ENCODE results near the gene AKNA. TPM values are rescaled to one million over a fixed set of nuclear protein-coding genes. Genes with fewer than 3 reads are reported as not detected.

Gene AKNA
- total RNA-seq, 1 experiment from 2014 or later: 3.1 TPM

DNA sequence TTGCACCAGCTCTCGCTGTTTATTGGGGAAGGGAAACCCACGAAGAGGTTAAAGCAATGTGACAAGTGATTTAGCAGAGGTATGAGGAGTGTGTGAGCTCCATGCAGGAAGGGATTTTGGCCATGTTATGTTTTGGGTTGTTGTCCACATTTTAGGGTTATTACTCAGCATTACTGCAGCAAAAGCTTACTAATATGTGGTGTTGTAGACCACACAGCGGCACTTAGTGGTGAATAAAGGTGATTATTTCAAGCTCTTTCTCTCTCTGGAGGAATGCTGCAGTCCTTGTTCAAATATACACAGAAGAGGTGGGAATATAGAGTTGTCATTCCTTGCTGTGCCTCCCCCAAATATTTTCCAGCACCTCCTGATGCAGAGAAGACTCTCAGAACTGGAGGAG is 29.7 kb upstream of the AKNA start:
- peak; percentile 37 for DNase-seq (ENCODE audit: low spot score)

GRCh38 chr9:114416906-114417305 is 29.1 kb upstream of the AKNA start:
- DNase-seq (ENCODE audit: low spot score): no peak

- no peak for DNase-seq (ENCODE audit: low spot score)
Measured at GRCh38 chr9:114416290-114416689, 28.5 kb upstream of the AKNA start.

DNA sequence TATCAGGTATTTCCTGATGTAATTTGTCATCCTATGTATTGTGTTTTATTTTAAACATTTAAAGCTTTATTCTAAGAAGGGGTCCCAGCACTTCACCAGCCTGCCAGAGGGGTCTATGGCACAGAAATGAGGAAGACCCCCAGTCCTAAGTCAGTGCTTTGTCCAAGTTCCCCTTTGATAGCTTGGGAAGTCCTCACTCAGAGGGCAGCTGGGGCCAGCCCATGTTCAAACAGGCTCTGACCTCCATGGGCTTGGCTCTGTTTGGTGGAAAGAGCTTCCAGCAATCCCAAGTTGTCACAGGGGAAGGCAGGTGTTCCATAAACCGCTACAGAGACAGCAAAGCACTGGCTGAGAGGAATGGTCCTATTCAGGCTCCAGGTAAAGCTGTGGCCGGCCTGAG is 26.6 kb upstream of the AKNA start:
- DNase-seq (ENCODE audit: low spot score): no peak

DNA sequence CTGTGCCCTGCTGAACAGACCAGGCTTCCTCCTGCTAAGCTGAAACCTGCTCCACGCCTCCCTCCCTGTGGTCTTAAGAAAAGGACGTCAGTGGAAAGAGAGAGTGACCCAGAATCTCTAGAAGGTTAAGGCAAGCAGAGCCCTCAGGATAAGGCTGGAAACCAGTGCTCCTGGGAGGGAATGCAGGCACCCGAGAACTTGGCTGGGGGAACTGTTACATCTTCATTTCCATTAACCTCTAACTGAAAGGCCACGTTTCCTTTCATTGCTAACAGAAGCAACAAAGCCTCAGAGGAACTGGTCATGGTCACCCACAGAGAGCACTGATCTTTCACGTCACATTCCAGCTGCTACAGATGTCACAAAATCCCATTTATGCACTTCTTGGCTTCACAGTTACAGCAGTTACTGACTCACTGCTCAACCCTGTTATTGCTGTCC is 26.1 kb upstream of the AKNA start:
- DNase-seq (ENCODE audit: low spot score): no peak

GRCh38 chr9:114412048-114412683 is 24.4 kb upstream of the AKNA start:
- no peak for DNase-seq (ENCODE audit: low spot score)

DNA sequence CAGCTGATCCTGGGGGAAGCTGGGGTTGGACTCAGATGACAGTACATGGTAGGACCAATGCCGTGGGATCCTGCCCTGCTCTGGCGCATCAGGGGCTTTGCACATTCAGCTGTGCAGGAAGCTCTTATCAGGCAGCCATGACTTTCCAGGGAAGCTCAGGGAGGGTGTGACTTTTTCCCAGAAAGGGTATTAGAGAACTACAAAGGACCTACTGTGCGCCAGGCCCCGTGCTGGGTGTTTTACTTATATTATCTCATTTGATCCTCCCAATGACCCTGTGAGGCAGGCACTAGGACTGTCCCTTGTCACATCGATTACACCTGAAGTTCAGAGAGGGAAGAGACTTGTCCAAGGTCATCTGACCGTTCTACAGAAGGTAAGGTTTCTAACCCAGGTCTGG is 23.7 kb upstream of the AKNA start:
- DNase-seq (ENCODE audit: low spot score): no peak

DNA sequence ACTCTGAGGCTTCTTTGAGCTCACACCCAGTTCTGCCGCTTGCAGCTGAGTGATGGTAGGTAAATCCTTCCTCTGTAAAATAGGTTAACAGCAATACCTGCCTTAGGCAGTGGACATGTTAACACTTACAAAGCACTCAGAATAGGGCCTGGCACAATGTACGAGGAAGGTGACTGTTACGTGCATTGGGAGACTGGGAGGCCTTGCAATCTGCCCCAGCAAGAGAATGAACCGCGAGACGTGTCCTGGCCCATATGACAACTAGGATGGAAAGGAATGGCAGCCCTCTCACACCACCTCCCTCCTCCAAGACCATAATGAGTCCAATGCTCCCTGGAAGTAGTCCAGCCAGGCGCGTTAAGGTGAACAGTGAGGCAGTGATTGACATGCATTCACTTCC is 23.1 kb upstream of the AKNA start:
- DNase-seq (ENCODE audit: low spot score): no peak

GRCh38 chr9:114409842-114410241 is 22.1 kb upstream of the AKNA start:
- no peak for DNase-seq (ENCODE audit: low spot score)

GRCh38 chr9:114409103-114409780 is 21.5 kb upstream of the AKNA start:
- peak; percentile 59 for DNase-seq (ENCODE audit: low spot score)

DNA sequence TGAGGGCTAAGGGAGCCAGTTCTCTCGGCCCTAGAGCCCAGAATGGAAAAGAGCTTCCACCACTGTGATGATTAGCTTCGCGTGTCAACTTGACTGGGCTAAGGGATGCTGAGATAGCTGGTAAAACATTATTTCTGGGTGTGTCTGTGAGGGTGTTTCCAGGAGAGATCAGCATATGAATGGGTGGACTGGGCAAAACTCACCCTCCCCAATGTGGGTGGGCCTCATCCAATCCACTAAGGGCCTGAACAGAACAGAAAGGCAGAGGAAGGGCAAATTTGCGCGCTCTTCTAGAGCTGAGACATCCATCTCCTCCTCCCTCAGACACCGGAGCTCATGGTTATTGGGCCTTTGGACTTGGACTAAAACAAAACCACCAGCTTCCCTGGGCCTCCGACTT is 20.9 kb upstream of the AKNA start:
- DNase-seq (ENCODE audit: low spot score): no peak

- no peak for DNase-seq (ENCODE audit: low spot score)
Measured at GRCh38 chr9:114407889-114408288, 20.1 kb upstream of the AKNA start.

DNA sequence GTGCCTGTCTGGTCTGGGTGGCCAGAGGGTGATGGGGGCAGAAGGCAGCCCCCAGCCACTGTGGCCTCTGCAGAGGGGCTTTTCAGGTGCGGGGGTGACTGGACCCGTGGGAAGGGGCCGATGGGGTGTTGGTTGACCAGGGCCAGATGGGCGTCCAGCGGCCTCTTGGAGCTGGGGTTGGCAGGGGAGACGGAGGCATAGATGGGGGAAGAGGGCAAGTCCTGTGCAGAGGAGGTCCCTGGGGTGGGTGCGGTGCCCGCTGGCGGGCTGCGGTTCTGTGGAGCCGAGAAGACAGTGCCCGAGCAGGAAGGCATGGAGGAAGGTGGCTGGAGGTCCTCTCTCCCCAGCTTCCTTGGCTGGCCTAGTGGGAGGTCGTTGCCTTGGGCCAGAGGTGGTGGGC is 18.7 kb upstream of the AKNA start:
- DNase-seq (ENCODE audit: low spot score): no peak

- DNase-seq (ENCODE audit: low spot score): peak; percentile 73
Measured at GRCh38 chr9:114405294-114406034, 17.7 kb upstream of the AKNA start.

- no peak for DNase-seq (ENCODE audit: low spot score)
Measured at GRCh38 chr9:114404531-114404930, 16.7 kb upstream of the AKNA start.

GRCh38 chr9:114403153-114403756 is 15.5 kb upstream of the AKNA start:
- DNase-seq (ENCODE audit: low spot score): no peak

DNA sequence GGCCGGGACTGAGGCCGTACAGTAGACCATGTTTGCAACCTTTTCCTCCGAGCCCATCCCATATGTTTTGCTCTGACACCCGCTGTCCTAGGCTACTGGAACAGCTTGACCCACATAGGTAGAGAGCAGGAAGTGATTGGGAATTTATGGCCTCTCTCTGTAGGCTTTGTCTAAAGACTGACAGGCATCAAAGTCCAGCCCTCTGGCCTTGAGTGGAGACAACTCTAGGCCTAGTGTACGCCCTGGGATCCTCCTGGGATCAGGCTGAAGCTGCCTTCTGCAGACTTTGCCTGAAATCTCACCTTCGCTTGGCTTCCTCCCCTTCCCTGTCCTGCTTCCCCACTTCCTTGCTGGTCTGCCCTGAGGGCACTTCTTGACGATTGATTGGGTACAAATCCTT is 13.6 kb upstream of the AKNA start:
- no peak for DNase-seq (ENCODE audit: low spot score)

DNA sequence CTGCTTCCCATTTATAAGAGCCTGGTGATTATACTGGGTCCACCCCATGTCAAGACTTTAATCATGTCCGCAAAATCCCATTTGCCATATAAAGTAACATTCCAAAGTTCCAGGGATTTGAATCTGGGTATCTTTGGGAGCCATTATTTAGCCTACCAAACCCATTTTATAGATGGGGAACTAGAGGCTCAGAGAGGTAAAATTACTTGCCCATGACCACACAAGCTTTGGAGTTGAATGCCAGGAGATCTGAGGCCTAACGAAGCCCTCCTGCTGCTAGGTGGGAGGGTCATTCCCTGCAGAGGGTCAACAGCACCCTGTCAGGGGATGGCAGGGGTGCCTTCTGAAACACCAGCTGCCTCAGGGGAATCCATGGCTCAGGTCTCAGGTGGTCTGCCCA is 13.0 kb upstream of the AKNA start:
- DNase-seq (ENCODE audit: low spot score): no peak

- no peak for DNase-seq (ENCODE audit: low spot score)
Measured at GRCh38 chr9:114400219-114400618, 12.4 kb upstream of the AKNA start.

DNA sequence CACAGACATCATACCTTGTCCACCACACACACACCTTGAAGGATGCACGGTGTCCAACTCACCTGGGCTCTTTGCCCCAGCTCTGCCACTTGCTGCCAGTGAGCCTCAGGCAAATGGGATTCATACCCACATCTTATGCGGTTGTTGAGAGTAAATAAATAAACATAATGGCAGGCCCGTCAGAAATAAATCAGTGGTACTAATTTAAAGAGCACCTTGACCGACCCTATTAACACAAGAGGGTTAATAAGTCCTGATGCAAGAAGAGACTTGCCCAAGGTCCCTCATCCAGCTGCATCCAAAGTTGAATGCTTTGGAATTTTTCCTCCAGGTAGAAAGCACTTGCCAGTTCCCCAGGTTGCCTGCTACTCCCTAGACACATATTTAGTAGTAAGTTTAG is 11.6 kb upstream of the AKNA start:
- no peak for DNase-seq (ENCODE audit: low spot score)

- DNase-seq (ENCODE audit: low spot score): peak; percentile 76
Measured at GRCh38 chr9:114397848-114398605, 10.2 kb upstream of the AKNA start.
